ENCODE results near the gene SHANK1.
"Not testable (repeated sequence)": the region's sequence is repeated elsewhere in the genome, so short reads cannot be mapped to it uniquely, and the experiment has no call there.

SHANK1 gene

DNA sequence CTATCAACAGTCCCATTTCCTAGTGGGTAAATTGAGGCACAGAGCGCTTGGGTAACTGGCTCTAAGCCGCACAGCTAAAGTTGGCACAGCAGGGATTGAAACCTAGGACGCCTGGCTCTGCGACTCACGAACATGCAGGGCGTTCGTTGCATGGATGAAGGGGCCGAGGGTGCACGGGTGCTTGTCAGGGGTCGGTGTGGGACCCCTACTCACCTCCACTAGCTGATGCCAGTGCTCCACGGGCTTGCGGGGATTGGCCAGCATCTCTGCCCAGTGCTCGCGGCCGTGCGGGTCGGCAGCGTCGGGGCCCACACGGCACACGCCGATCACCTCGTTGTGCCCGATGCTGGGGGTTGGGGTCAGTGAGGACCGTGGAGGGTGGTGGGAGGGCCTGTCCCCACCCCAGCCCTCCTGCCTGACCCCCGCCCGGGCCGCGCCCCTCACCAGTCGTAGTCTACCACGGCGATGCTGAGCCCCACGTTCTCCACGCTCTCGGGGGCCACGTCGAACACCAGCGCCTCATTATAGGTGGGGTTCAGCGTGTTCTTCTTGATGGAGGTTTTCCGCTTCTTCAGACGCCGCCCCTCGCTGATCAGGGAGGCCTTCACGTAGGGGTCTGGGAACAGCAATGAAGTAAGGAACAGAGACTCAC, 94.5 kb downstream of the SHANK1 start:
- no peaks in the 10 kb centered on the region for H3K27me3 ChIP-seq (ENCODE audit: control insufficient read depth, insufficient read depth, low read length, poor library complexity, severe bottlenecking)
- WGBS, 2 experiments = 92 to 93% methylated on average over 44 of the region's 44 CpGs
- H3K4me1 ChIP-seq (ENCODE audit: control insufficient read depth, insufficient read depth, low read length) = no peaks in the 10 kb centered on the region
- no peak overlapping the region for H3K4me3 ChIP-seq (ENCODE audit: insufficient read depth, low read depth, low read length)
- no peaks in the 10 kb centered on the region for H3K36me3 ChIP-seq (ENCODE audit: control insufficient read depth, insufficient read depth, low read length)
- H3K9me3 ChIP-seq (ENCODE audit: control insufficient read depth, low read length) = no peaks in the 10 kb centered on the region
- H3K27ac ChIP-seq (ENCODE audit: insufficient read depth, low read depth, low read length, poor library complexity, severe bottlenecking) = no peak overlapping the region

DNA sequence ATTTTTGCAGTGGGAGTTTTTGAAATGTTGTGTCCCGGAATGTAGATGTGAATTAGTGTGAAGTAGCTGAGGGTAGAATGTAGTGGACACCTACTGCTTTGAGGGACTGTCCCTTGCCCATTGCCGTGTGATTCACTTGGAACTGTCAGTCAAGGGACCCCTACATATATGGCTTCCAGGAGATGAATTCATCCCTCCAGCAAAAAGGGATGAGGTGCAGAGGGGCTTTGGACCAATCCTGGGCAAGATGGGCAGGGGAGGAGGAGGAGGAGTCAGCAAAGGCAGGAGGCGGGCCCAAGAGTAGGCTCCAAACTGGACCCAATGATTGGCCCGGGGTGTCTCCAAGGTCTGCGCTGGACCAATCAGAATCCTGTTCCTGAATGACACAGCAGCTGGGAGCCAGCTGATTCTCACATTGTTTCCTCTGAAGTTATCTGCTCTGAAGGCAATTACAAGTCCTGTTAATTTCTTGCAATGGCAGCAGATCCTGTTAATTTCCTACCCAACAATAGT, 99.2 kb downstream of the SHANK1 start:
- WGBS, 2 experiments = 93 to 100% methylated on average over 3 of the region's 5 CpGs
- not testable (repeated sequence) for H3K27ac ChIP-seq (ENCODE audit: insufficient read depth, low read depth, low read length, poor library complexity, severe bottlenecking); H3K36me3 ChIP-seq (ENCODE audit: control insufficient read depth, insufficient read depth, low read length); H3K9me3 ChIP-seq (ENCODE audit: control insufficient read depth, low read length); H3K4me3 ChIP-seq (ENCODE audit: insufficient read depth, low read depth, low read length); H3K4me1 ChIP-seq (ENCODE audit: control insufficient read depth, insufficient read depth, low read length); H3K27me3 ChIP-seq (ENCODE audit: control insufficient read depth, insufficient read depth, low read length, poor library complexity, severe bottlenecking)

DNA sequence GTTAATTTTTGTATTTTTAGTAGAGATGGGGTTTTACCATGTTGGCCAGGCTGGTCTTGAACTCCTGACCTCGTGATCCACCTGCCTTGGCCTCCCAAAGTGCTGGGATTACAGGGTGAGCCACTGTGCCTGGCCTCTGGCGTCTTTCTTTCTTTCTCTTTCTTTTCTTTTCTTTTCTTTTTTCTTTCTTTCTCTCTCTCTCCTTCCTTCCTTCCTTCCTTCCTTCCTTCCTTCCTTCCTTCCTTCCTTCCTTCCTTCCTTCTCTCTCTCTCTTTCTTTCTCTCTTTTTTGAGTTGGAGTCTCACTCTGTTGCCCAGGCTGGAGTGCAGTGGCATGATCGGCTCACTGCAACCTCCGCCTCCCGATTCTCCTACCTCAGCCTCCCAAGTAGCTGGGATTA, 100.4 kb downstream of the SHANK1 start:
- H3K4me1 ChIP-seq (ENCODE audit: control insufficient read depth, insufficient read depth, low read length); H3K27me3 ChIP-seq (ENCODE audit: control insufficient read depth, insufficient read depth, low read length, poor library complexity, severe bottlenecking); H3K36me3 ChIP-seq (ENCODE audit: control insufficient read depth, insufficient read depth, low read length); H3K9me3 ChIP-seq (ENCODE audit: control insufficient read depth, low read length); H3K27ac ChIP-seq (ENCODE audit: insufficient read depth, low read depth, low read length, poor library complexity, severe bottlenecking); H3K4me3 ChIP-seq (ENCODE audit: insufficient read depth, low read depth, low read length): not testable (repeated sequence)
- WGBS, 2 experiments = 70 to 74% methylated on average over 5 of the region's 5 CpGs

DNA sequence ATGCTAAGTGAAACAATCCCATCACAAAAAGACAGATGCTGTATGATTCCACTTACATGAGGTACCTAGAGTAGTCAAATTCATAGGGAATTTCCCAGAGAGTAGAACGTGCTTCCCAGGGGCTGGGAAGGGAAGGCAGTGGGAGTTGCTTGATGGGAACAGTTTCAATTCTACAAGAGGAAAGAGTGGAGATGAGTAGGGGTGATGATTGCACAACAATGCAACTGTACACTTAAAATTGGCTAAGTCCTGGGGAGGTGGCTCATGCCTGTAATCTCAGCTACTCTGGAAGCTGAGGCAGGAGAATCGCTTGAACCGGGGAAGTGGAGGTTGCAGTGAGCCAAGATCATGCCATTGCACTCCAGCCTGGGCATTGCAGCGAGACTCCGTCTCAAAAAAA, 101.2 kb downstream of the SHANK1 start:
- not testable (repeated sequence) for H3K27me3 ChIP-seq (ENCODE audit: control insufficient read depth, insufficient read depth, low read length, poor library complexity, severe bottlenecking); H3K9me3 ChIP-seq (ENCODE audit: control insufficient read depth, low read length); H3K4me1 ChIP-seq (ENCODE audit: control insufficient read depth, insufficient read depth, low read length); H3K27ac ChIP-seq (ENCODE audit: insufficient read depth, low read depth, low read length, poor library complexity, severe bottlenecking); H3K4me3 ChIP-seq (ENCODE audit: insufficient read depth, low read depth, low read length); H3K36me3 ChIP-seq (ENCODE audit: control insufficient read depth, insufficient read depth, low read length)
- 81 to 88% methylated on average over 4 of the region's 5 CpGs for WGBS, 2 experiments

DNA sequence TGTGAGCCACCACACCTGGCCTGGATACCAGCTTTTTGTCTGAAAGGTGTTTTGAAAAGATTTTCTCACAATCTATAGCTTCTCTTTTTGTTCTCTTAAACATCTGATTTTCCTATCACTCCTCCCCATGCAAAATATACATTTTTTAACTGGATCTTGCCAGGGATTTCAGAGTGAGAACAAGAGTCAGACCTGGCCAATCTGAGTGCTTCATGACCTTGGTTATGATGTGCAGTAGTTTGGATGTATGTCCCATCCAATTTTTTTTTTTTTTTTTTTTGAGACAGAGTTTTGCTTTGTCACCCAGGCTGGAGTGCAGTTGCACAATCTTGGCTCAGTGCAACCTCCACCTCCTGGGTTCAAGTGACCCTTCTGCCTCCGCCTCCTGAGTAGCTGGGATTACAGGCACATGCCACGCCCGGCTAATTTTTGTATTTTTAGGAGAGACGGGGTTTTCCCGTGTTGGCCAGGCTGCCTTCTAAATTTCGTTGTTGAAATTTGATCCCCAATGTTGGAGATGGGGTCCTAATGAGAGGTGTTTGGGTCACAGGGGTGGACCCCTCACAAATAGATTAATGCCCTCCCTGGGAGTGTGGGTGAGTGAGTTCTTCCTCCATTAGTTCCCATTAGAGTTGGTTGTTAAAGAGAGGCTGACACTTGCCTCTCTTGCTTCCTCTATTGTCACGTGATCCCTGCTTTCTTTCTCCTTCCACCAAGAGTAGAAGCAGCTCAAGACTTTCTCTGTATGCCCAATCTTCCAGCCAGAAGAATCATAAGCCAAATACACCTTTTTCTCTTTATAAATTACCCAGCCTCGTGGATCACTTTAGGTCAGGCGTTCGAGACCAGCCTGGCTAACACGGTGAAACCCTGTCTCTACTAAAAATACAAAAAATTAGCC, 106.8 kb downstream of the SHANK1 start:
- H3K36me3 ChIP-seq (ENCODE audit: control insufficient read depth, insufficient read depth, low read length); H3K27ac ChIP-seq (ENCODE audit: insufficient read depth, low read depth, low read length, poor library complexity, severe bottlenecking); H3K9me3 ChIP-seq (ENCODE audit: control insufficient read depth, low read length); H3K4me1 ChIP-seq (ENCODE audit: control insufficient read depth, insufficient read depth, low read length); H3K27me3 ChIP-seq (ENCODE audit: control insufficient read depth, insufficient read depth, low read length, poor library complexity, severe bottlenecking); H3K4me3 ChIP-seq (ENCODE audit: insufficient read depth, low read depth, low read length): not testable (repeated sequence)
- WGBS, 2 experiments = 83 to 87% methylated on average over 5 to 6 of the region's 11 CpGs
